SK-N-SH treated with all-trans-retinoic acid at 6 μM for 48 hours (cell line): ENCODE measurements around the gene TMEM164.

Experiments
- ATAC-seq: fragments of 200-7000 bp; cut with Tn5 transposase; 3 replicates; pipeline ENCODE4 v1.9.1; 2020; ENCODE audit warnings: mild to moderate bottlenecking, moderate library complexity
- ARNTL ChIP-seq: fragments of 450-650 bp; formaldehyde crosslinking; IDR thresholded peaks from 2 replicates; pipeline ENCODE4 v1.5.0; 2020; ENCODE audit warnings: low read depth, mild to moderate bottlenecking, moderate library complexity, borderline replicate concordance
- BACH2 ChIP-seq: fragments of 250-450 bp; sonication (Bioruptor Pico); IDR thresholded peaks from 2 replicates; pipeline ENCODE4 v1.9.0; 2021; ENCODE audit warnings: mild to moderate bottlenecking, borderline replicate concordance
- CSDC2 ChIP-seq: fragments of 250-450 bp; sonication (Bioruptor Pico); IDR thresholded peaks from 2 replicates; pipeline ENCODE4 v1.5.0; 2020; ENCODE audit warnings: mild to moderate bottlenecking, moderate library complexity
- CSRNP3 ChIP-seq: fragments of 250-450 bp; sonication (Bioruptor Pico); IDR thresholded peaks from 2 replicates; pipeline ENCODE4 v1.5.1; 2021; ENCODE audit warnings: mild to moderate bottlenecking, moderate library complexity
- ESRRG ChIP-seq: fragments of 250-450 bp; sonication (Bioruptor Pico); IDR thresholded peaks from 2 replicates; pipeline ENCODE4 v1.6.1; 2021; ENCODE audit warnings: mild to moderate bottlenecking
- GLIS3 ChIP-seq: fragments of 250-450 bp; sonication (Bioruptor Pico); IDR thresholded peaks from 2 replicates; pipeline ENCODE4 v1.5.0; 2020; ENCODE audit warnings: mild to moderate bottlenecking, moderate library complexity
- ISL1 ChIP-seq: fragments of 250-450 bp; sonication (Bioruptor Pico); IDR thresholded peaks from 2 replicates; pipeline ENCODE4 v2.1.2; 2022; ENCODE audit warnings: mild to moderate bottlenecking, moderate library complexity
- OSR1 ChIP-seq: fragments of 250-450 bp; sonication (Bioruptor Pico); IDR thresholded peaks from 2 replicates; pipeline ENCODE4 v1.8.0; 2022; ENCODE audit warnings: moderate library complexity, mild to moderate bottlenecking, inconsistent platforms
- PATZ1 ChIP-seq: fragments of 250-450 bp; sonication (Bioruptor Pico); IDR thresholded peaks from 2 replicates; pipeline ENCODE4 v1.8.0; 2020; ENCODE audit warnings: mild to moderate bottlenecking, moderate library complexity, borderline replicate concordance
- POU6F1 ChIP-seq: fragments of 250-450 bp; sonication (Bioruptor Pico); IDR thresholded peaks from 2 replicates; pipeline ENCODE4 v1.8.0; 2021; ENCODE audit warnings: low read depth, mild to moderate bottlenecking, moderate library complexity, borderline replicate concordance
- PPARA ChIP-seq: fragments of 250-450 bp; sonication (Bioruptor Pico); IDR thresholded peaks from 2 replicates; pipeline ENCODE4 v1.5.0; 2020; ENCODE audit warnings: mild to moderate bottlenecking, borderline replicate concordance
- RARB ChIP-seq: fragments of 250-450 bp; sonication (Bioruptor Pico); IDR thresholded peaks from 2 replicates; pipeline ENCODE4 v1.8.0; 2021; ENCODE audit warnings: mild to moderate bottlenecking, moderate library complexity
- SNAI2 ChIP-seq: fragments of 250-450 bp; sonication (Bioruptor Pico); IDR thresholded peaks from 2 replicates; pipeline ENCODE4 v1.5.0; 2020; ENCODE audit warnings: mild to moderate bottlenecking, moderate library complexity
- TCF4 ChIP-seq: fragments of 250-450 bp; sonication (Bioruptor Pico); IDR thresholded peaks from 2 replicates; pipeline ENCODE4 v1.8.0; 2021; ENCODE audit warnings: mild to moderate bottlenecking, moderate library complexity, borderline replicate concordance
- TOX ChIP-seq: fragments of 250-450 bp; sonication (Bioruptor Pico); IDR thresholded peaks from 2 replicates; pipeline ENCODE4 v1.8.0; 2021; ENCODE audit warnings: mild to moderate bottlenecking, moderate library complexity, borderline replicate concordance
- TSHZ2 ChIP-seq: fragments of 250-450 bp; sonication (Bioruptor Pico); IDR thresholded peaks from 2 replicates; pipeline ENCODE4 v1.5.0; 2020; ENCODE audit warnings: mild to moderate bottlenecking, moderate library complexity
- ZC3H10 ChIP-seq: fragments of 250-450 bp; sonication (Bioruptor Pico); IDR thresholded peaks from 2 replicates; pipeline ENCODE4 v1.5.1; 2021; ENCODE audit warnings: mild to moderate bottlenecking, moderate library complexity
- ZFP3 ChIP-seq: fragments of 250-450 bp; sonication (Bioruptor Pico); IDR thresholded peaks from 2 replicates; pipeline ENCODE4 v1.5.0; 2020; ENCODE audit warnings: mild to moderate bottlenecking, moderate library complexity
- ZFP30 ChIP-seq: fragments of 450-650 bp; formaldehyde crosslinking; IDR thresholded peaks from 2 replicates; pipeline ENCODE4 v1.5.0; 2022; ENCODE audit warnings: mild to moderate bottlenecking, moderate library complexity
- ZNF565 ChIP-seq: fragments of 450-650 bp; formaldehyde crosslinking; conservative IDR thresholded peaks from 2 replicates; pipeline ENCODE4 v1.5.0; 2020; ENCODE audit warnings: low read depth, mild to moderate bottlenecking, moderate library complexity
- ZNF70 ChIP-seq: fragments of 450-650 bp; formaldehyde crosslinking; IDR thresholded peaks from 2 replicates; pipeline ENCODE4 v1.5.0; 2020; ENCODE audit warnings: mild to moderate bottlenecking, moderate library complexity
- ZNF8 ChIP-seq: fragments of 450-650 bp; formaldehyde crosslinking; IDR thresholded peaks from 2 replicates; pipeline ENCODE4 v1.5.0; 2020; ENCODE audit warnings: mild to moderate bottlenecking, moderate library complexity

Gene TMEM164

GRCh38 chrX:110004215-110004614, 1.3 kb downstream of the TMEM164 start:
- no peak for ATAC-seq
- TF ChIP-seq TOX (CRISPR knock-in tag) = no peak
- TF ChIP-seq ZFP3 (CRISPR knock-in tag) = no peak
- no peak for TF ChIP-seq SNAI2 (CRISPR knock-in tag)
- TF ChIP-seq ZNF8 = no peak
- TF ChIP-seq ARNTL (CRISPR knock-in tag) = no peak
- no peak for TF ChIP-seq BACH2 (CRISPR knock-in tag)
- no peak for TF ChIP-seq RARB (CRISPR knock-in tag)
- no peak for TF ChIP-seq TCF4 (CRISPR knock-in tag)

- no peak for ATAC-seq
- TF ChIP-seq ZFP30 (CRISPR knock-in tag) (no peak), TOX (CRISPR knock-in tag) (no peak), CSDC2 (CRISPR knock-in tag) (no peak), CSRNP3 (CRISPR knock-in tag) (no peak), ZNF565 (CRISPR knock-in tag) (no peak), TSHZ2 (CRISPR knock-in tag) (no peak), OSR1 (CRISPR knock-in tag) (no peak), PATZ1 (CRISPR knock-in tag) (no peak), ZNF70 (no peak), ZFP3 (CRISPR knock-in tag) (no peak), TCF4 (CRISPR knock-in tag) (no peak), ARNTL (CRISPR knock-in tag) (no peak), ISL1 (CRISPR knock-in tag) (no peak), POU6F1 (CRISPR knock-in tag) (no peak), ESRRG (CRISPR knock-in tag) (no peak), PPARA (CRISPR knock-in tag) (no peak), ZC3H10 (no peak)
Measured at GRCh38 chrX:110004731-110005369, 1.9 kb downstream of the TMEM164 start.

GRCh38 chrX:110006161-110006560, 3.2 kb downstream of the TMEM164 start:
- no peak for ATAC-seq
- no peak for TF ChIP-seq ZFP30 (CRISPR knock-in tag)
- no peak for TF ChIP-seq BACH2 (CRISPR knock-in tag)
- TF ChIP-seq POU6F1 (CRISPR knock-in tag) = no peak
- no peak for TF ChIP-seq ZNF565 (CRISPR knock-in tag)
- no peak for TF ChIP-seq CSRNP3 (CRISPR knock-in tag)
- no peak for TF ChIP-seq PATZ1 (CRISPR knock-in tag)
- TF ChIP-seq TCF4 (CRISPR knock-in tag) = no peak
- TF ChIP-seq ZNF70 = no peak
- TF ChIP-seq TOX (CRISPR knock-in tag) = no peak
- no peak for TF ChIP-seq CSDC2 (CRISPR knock-in tag)
- no peak for TF ChIP-seq GLIS3 (CRISPR knock-in tag)
- TF ChIP-seq ARNTL (CRISPR knock-in tag) = no peak
